HUES64 (cell line): ENCODE measurements around the gene TCAF1.

ENCODE experiments used
- H3K27ac ChIP-seq: 2 replicates; pipeline ENCODE4 v1.7.0; 2013; ENCODE audit warnings: low read depth, low read length, inconsistent platforms
- H3K27me3 ChIP-seq: 2 replicates; pipeline ENCODE4 v1.6.1; 2013; ENCODE audit warnings: mild to moderate bottlenecking, low read length; ENCODE audit not compliant: insufficient read depth
- H3K36me3 ChIP-seq: 2 replicates; pipeline ENCODE4 v1.6.1; 2013; ENCODE audit warnings: mild to moderate bottlenecking, low read length; ENCODE audit not compliant: insufficient read depth
- H3K4me1 ChIP-seq: 2 replicates; pipeline ENCODE4 v1.6.1; 2013; ENCODE audit warnings: mild to moderate bottlenecking, low read length, moderate library complexity; ENCODE audit not compliant: insufficient read depth
- H3K4me3 ChIP-seq: 2 replicates; pipeline ENCODE4 v1.5.1; 2013; ENCODE audit warnings: mild to moderate bottlenecking, low read length, moderate library complexity
- H3K9ac ChIP-seq: 2 replicates; pipeline ENCODE4 v1.6.1; 2013; ENCODE audit warnings: mild to moderate bottlenecking, low read depth, low read length
- H3K9me3 ChIP-seq: 2 replicates; pipeline ENCODE4 v1.6.1; 2013; ENCODE audit warnings: low read depth, low read length; ENCODE audit not compliant: insufficient read depth
- WGBS: fragments of 150-250, 120-280 bp; methylation state at CpG from one replicate; pipeline ENCODE4 v1.1.7; 2013; ENCODE audit warnings: missing lambda C conversion rate; 5-methylcytosine and 5-hydroxymethylcytosine counted together

The TCAF1 gene

DNA sequence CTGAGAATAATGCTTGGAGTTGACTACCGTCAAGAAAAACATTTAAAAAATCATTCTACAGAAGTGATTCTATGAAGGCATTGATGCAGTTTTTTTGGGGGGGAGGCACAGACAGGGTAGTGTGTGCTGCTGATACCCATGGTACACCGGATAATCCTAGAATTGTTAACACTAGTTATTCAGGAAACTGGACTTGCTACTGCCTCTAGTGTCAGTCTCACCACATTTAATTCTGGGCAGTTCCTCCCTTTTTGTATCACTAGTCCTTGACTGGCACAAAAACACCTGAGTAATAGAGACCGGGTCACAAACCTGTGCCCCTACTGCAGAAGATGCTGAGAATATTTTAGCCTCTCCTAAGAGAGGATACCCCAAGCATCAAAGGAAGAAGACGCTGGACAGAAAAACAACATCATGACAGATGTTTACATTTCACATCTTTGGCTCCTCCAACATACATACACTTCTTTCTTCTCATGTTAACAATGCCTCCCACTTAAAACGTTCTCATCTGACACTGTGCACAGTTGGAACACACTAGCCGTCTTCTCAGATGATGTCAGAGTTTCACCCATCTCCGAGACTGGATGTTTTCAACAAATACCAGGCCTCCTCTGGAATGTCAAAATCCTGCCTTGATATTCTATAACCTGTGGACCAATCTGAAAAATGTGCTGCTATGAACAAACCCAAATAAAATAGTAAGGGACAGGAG is 13.1 kb upstream of the TCAF1 start:
- Histone ChIP-seq H3K4me3 (no peak overlapping the region), H3K4me1 (no peaks in the 10 kb centered on the region), H3K27me3 (no peaks in the 10 kb centered on the region), H3K9ac (no peak overlapping the region), H3K9me3 (no peaks in the 10 kb centered on the region), H3K36me3 (no peaks in the 10 kb centered on the region), H3K27ac (no peak overlapping the region)
- 87% methylated on average over 6 of the region's 7 CpGs for WGBS

DNA sequence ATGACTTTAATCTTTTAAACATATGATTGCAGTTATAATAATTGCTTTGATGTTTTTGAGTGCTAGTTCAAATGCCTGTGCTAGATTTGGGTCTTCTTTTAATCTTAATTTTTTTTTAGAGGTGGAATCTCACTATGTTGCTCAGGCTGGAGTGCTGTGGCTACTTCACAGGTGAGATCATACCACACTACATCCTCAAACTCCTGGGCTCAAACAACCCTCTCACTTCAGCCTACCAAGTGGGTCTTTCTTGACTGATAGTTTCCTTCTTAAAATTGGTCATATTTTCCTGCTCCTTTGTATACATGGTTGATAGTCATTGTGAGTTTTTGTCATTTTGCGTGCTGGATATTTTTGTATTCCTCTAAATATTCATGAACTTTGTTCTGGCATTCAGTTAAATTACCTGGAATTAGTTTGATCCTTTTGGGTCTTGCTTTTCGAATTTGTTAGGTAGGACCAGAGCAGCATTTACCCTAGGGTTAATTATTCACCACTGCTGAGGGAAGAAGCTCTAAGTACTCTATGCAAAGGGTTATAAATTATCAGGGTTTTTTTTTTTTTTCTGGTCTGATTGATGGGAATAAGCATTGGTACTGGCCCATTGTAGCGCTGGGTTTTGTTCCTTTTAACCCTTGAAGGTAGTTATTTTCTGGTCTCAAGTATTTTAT is 12.1 kb upstream of the TCAF1 start:
- H3K27me3 ChIP-seq, result no peaks in the 10 kb centered on the region
- H3K4me3 ChIP-seq, result no peak overlapping the region
- WGBS, result 82% methylated on average over 3 of the region's 3 CpGs
- no peaks in the 10 kb centered on the region for H3K9me3 ChIP-seq
- H3K36me3 ChIP-seq, result no peaks in the 10 kb centered on the region
- no peaks in the 10 kb centered on the region for H3K4me1 ChIP-seq
- H3K27ac ChIP-seq, result no peak overlapping the region
- no peak overlapping the region for H3K9ac ChIP-seq

DNA sequence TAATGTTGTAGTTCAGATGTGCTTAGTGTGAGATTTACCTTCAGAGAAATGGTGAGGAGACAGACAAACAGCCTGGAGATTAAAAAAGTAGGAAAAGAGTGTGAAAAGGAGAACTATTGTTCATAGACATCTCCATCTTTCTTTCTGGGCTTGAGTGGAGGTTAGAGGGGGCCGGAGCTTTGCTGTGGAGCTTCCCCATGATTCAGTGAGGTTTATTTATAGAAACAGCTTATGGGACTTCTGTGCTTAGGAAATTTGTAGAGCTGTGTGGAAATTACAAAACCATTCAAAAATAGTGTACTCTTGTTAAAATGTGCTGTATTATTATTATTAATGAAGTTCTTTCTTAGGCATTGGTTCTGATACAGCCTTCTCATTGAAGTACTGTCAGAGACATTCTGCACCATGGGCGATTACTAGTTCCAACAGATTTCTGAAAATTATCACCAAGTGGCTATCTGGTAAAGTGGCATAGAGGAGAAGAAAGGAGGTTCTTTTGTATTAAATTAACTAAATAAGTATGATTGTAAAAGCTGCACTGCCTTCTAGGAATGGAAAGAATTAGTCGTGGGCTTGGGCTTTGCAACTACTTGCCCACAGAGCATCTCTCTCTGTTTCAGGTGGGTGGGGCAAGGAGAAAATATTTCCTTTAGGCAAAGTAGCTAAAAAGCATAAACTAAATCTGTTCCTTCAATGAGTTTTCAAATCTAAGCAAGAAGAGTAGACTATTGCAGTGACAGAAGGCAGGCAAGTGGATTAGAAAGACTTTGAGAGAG is 8.7 kb upstream of the TCAF1 start:
- 83% methylated on average over 3 of the region's 3 CpGs for WGBS
- no peak overlapping the region for H3K9ac ChIP-seq
- H3K4me1 ChIP-seq, result peaks cover 17% of the 10 kb centered on the region
- no peak overlapping the region for H3K27ac ChIP-seq
- no peaks in the 10 kb centered on the region for H3K9me3 ChIP-seq
- no peaks in the 10 kb centered on the region for H3K27me3 ChIP-seq
- no peaks in the 10 kb centered on the region for H3K36me3 ChIP-seq
- no peak overlapping the region for H3K4me3 ChIP-seq

DNA sequence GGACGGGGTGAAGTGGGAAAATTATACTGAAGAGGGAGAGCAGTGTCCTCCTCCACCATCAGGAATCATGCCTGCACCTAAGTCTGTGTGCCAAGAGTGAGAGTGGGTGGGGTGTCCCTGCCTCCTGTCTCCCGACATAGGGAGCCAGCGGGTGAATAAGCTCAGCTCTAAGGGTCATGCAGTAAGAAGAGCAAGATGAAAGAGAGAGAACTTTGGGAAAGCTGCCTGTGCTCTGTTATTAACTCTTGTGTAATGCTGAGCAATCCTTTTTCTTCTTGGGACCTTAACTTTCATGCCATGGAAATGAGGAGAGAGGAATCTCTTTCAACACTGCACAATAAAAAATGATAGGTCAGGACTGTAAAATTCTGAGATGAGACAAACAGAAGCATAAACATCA is 7.9 kb upstream of the TCAF1 start:
- H3K9me3 ChIP-seq, result no peaks in the 10 kb centered on the region
- no peaks in the 10 kb centered on the region for H3K27me3 ChIP-seq
- no peaks in the 10 kb centered on the region for H3K36me3 ChIP-seq
- no peak overlapping the region for H3K27ac ChIP-seq
- peaks cover 23% of the 10 kb centered on the region for H3K4me1 ChIP-seq
- no peak overlapping the region for H3K9ac ChIP-seq
- no peak overlapping the region for H3K4me3 ChIP-seq
- WGBS, result 92% methylated on average over 3 of the region's 3 CpGs

DNA sequence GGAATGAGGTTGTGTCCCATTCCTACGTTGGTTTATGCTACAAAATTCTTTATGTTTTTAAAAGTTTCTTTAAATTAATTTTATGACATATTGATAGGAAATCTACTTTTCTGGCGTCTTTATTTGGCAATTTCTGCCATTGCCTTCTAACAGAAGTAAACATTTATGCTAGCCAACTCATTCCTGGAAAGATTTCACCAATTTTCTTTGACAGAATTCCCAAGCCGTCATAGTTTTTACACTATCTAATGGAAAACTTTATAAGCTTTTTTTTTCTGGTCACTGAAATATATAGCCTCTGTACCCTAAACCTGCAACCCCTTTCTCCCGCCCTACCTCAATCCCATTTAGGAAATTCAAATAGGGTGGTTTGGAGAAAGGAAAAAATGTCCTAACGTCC is 6.1 kb upstream of the TCAF1 start:
- Histone ChIP-seq H3K9ac (no peak overlapping the region), H3K4me1 (peaks cover 26% of the 10 kb centered on the region), H3K27me3 (no peaks in the 10 kb centered on the region), H3K36me3 (no peaks in the 10 kb centered on the region), H3K9me3 (no peaks in the 10 kb centered on the region), H3K4me3 (no peak overlapping the region), H3K27ac (no peak overlapping the region)
- WGBS, result 96% methylated on average over 2 of the region's 5 CpGs

DNA sequence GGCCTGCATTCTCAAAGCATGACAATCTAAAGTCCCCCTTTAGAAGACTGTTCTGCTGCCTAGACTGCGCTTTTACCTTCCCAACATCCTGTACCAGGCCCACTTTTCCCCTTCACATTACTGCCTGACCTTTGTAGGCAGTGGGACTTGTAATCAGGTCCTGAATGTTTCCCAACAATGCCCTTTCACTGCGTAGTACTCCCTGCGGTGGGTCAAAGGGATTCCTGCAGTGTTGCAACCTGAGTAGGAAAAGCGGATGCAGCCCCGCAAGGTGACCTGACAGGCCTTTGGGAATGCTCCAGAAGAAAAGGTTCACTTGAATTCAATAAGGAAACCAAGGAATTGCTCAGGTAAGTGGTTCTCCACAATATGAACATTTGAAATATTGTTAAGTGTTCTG is 4.9 kb upstream of the TCAF1 start:
- Histone ChIP-seq H3K9ac (no peak overlapping the region), H3K27ac (peak overlapping the region; percentile 55; the same call in 1 of the 2 replicates), H3K27me3 (no peaks in the 10 kb centered on the region), H3K4me1 (peaks cover 32% of the 10 kb centered on the region), H3K9me3 (no peaks in the 10 kb centered on the region), H3K4me3 (no peak overlapping the region), H3K36me3 (no peaks in the 10 kb centered on the region)
- 20% methylated on average over 5 of the region's 5 CpGs for WGBS

DNA sequence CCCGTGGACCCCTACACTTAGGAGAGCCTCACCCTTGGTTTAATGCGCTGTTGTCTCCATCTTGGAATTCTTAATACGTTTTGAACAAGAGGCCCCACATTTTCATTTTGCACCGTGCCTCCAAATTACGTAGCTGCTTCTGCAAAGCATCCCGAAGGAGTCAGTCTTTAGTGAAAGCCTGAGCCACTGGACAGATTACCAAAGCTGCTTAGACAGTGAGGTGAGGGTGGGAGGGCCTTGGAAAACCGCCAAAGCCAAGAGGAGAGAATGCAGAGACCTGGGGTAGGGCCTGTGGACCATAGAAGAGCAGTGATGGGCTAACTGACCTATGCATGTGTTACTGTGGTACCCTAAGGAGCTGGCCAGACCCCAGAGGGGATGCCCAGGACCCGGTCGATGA is 4.2 kb upstream of the TCAF1 start:
- Histone ChIP-seq H3K9ac (no peak overlapping the region), H3K27me3 (no peaks in the 10 kb centered on the region), H3K4me1 (peaks cover 32% of the 10 kb centered on the region), H3K36me3 (no peaks in the 10 kb centered on the region), H3K27ac (peak overlapping the region; percentile 55; the same call in 1 of the 2 replicates), H3K4me3 (no peak overlapping the region), H3K9me3 (no peaks in the 10 kb centered on the region)
- WGBS, result 94% methylated on average over 9 of the region's 9 CpGs

DNA sequence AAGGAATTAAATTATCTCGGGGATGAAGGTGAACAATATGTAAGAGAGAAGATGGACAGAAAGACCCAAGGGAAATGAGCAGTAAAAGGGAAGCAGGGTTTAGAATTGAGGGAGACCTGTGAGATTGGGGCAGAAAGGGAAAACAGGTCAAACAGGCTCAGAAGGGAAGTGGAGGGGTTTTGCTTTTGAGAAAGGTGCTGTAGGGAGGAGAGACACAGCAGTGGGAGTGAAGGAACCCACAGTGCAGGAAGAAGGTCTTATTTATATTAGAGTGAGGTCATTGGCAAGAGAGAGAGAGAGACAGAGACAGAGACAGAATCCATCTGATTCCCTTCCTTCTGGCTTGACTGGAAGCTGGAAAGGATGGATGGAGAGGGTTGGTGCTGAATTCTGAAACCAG is 3.5 kb upstream of the TCAF1 start:
- Histone ChIP-seq H3K27me3 (no peaks in the 10 kb centered on the region), H3K9ac (no peak overlapping the region), H3K36me3 (no peaks in the 10 kb centered on the region), H3K27ac (no peak overlapping the region), H3K4me3 (no peak overlapping the region), H3K4me1 (peaks cover 36% of the 10 kb centered on the region), H3K9me3 (no peaks in the 10 kb centered on the region)
- WGBS, result 87% methylated on average over 1 of the region's 1 CpG

DNA sequence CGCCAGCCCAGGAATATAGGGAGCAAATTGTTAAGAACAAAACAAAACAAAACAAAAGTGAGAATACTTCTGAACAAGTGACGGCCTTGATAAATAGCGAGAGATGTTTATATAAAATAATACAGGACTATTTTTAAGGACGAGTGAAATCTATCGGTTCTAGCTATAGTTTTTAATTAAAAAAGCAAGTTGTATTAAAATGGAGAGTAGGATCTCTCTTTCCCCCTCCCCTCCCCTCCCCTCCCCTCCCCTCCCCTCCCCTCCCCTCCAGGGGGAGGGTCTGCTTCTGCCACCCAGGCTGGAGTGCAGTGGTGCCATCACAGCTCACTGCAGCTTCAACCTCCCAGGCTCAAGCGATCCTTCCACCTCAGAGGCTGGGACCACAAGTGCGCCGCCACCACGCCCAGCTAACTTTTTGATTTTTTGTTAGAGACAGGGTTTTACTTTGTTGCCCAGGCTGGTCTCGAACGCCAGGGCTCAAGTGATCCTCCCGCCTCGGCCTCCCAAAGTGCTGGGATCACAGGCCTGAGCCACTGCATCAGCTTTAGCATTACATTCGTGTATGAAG is 440 bp upstream of the TCAF1 start:
- H3K36me3 ChIP-seq, result no peaks in the 10 kb centered on the region
- H3K9me3 ChIP-seq, result no peaks in the 10 kb centered on the region
- H3K27me3 ChIP-seq, result no peaks in the 10 kb centered on the region
- 81% methylated on average over 10 of the region's 14 CpGs for WGBS
- peak overlapping the region; percentile 83 for H3K4me3 ChIP-seq
- H3K27ac ChIP-seq, result peak overlapping the region; percentile 97; the same call in 1 of the 2 replicates
- peak overlapping the region; percentile 84 for H3K9ac ChIP-seq
- H3K4me1 ChIP-seq, result peaks cover 46% of the 10 kb centered on the region

DNA sequence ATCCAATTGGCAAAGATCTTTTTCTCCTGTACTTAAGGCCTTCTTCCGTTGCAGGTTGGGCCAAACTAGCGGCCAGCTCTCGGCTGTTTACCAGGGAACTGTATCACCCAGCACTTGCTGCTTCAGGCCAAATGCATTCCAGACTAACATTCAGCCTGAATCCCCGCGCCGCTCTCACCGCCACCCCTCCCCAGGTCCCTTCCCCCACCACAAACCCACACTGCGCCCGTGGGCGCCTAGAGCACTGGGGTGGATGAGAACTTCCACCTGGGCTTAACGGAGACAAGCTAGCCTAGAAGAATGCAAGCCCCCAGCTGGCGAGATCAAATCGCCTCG is 676 bp downstream of the TCAF1 start:
- no peaks in the 10 kb centered on the region for H3K27me3 ChIP-seq
- peak overlapping the region; percentile 84 for H3K9ac ChIP-seq
- no peaks in the 10 kb centered on the region for H3K36me3 ChIP-seq
- under 1% methylated on average over 14 of the region's 14 CpGs for WGBS
- peak overlapping the region; percentile 97 for H3K27ac ChIP-seq
- H3K4me1 ChIP-seq, result peaks cover 37% of the 10 kb centered on the region
- H3K4me3 ChIP-seq, result peak overlapping the region; percentile 83
- no peaks in the 10 kb centered on the region for H3K9me3 ChIP-seq

DNA sequence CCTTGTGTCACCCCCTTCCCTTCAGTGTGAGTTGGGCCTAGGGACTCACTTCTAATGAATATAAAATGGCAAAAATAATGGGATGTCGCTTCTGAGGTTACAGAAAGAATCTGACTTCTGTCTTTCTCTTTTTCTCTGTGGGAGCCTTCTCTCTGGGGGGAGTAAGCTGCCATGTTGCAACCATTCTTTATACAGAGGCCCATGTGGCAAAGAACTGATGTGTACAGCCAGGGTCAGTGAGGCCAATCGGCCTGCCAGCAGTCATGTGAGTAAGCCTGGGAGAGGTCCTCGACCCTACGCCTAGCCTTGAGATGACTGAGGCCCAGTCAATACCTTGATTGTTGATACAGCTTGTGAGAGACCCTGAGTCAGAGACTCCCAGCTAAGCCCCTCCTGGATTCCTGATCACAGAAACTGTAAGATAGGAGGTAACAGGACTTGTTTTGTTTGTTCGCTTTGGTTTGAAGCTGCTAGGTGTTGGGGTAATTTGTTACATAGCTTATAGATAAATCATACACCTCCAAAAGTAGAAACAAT is 1.7 kb downstream of the TCAF1 start:
- no peak overlapping the region for H3K9ac ChIP-seq

More for the DNA sequence above, 1.7 kb downstream of the TCAF1 start:
- H3K27me3 ChIP-seq, result no peaks in the 10 kb centered on the region
- WGBS, result 52% methylated on average over 4 of the region's 5 CpGs
- no peaks in the 10 kb centered on the region for H3K36me3 ChIP-seq
- H3K4me3 ChIP-seq, result peak overlapping the region; percentile 83
- H3K9me3 ChIP-seq, result no peaks in the 10 kb centered on the region
- peaks cover 32% of the 10 kb centered on the region for H3K4me1 ChIP-seq
- H3K27ac ChIP-seq, result no peak overlapping the region
